SU-DHL-6 (cell line): ENCODE results near the gene UBE3C.

Source experiments
- H2AFZ ChIP-seq: fragments of 200-600 bp; sonication (generic); 2 replicates; pipeline ENCODE4 v1.6.1; 2014; ENCODE audit warnings: low read depth, mild to moderate bottlenecking, moderate library complexity, mixed read lengths, antibody characterized with exemption, low read length; ENCODE audit not compliant: severe bottlenecking
- H3F3A ChIP-seq: fragments of 200-600 bp; shearing (Covaris generic); 2 replicates; pipeline ENCODE4 v1.6.0; 2016; ENCODE audit warnings: antibody characterized with exemption, mild to moderate bottlenecking; ENCODE audit not compliant: insufficient read depth
- H3K27ac ChIP-seq: fragments of 200-600 bp; sonication (generic); 2 replicates; pipeline ENCODE4 v1.5.1; 2016; ENCODE audit warnings: low read depth, mild to moderate bottlenecking, low read length, moderate library complexity, mixed read lengths
- H3K27me3 ChIP-seq: fragments of 200-600 bp; sonication (generic), shearing (Covaris generic); 2 replicates; pipeline ENCODE4 v1.6.0; 2014; ENCODE audit warnings: mild to moderate bottlenecking, low read length
- H3K36me3 ChIP-seq: fragments of 200-600 bp; sonication (generic); 2 replicates; pipeline ENCODE4 v1.6.1; 2014; ENCODE audit warnings: mild to moderate bottlenecking, low read length, mixed read lengths
- H3K4me2 ChIP-seq: fragments of 300-600, 200-600 bp; shearing (Covaris generic), sonication (generic); 2 replicates; pipeline ENCODE4 v1.6.0; 2014; ENCODE audit warnings: low read length, low read depth, mild to moderate bottlenecking; ENCODE audit not compliant: poor library complexity, severe bottlenecking
- H3K4me3 ChIP-seq: fragments of 200-600 bp; sonication (generic); 2 replicates; pipeline ENCODE4 v1.5.1; 2014; ENCODE audit warnings: antibody characterized with exemption, low read length, mild to moderate bottlenecking, mixed read lengths; ENCODE audit not compliant: insufficient read depth, poor library complexity, severe bottlenecking
- H3K79me2 ChIP-seq: fragments of 200-600 bp; sonication (generic); 2 replicates; pipeline ENCODE4 v1.6.1; 2014; ENCODE audit warnings: mild to moderate bottlenecking, low read length, moderate library complexity; ENCODE audit not compliant: insufficient read depth
- H3K9ac ChIP-seq: fragments of 200-600 bp; sonication (generic); 2 replicates; pipeline ENCODE4 v1.7.0; 2014; ENCODE audit warnings: mild to moderate bottlenecking, low read length
- H3K9me2 ChIP-seq: fragments of 200-600 bp; sonication (generic); replicated peaks from 2 replicates; pipeline ENCODE4 v1.6.1; 2014; ENCODE audit warnings: low read length; ENCODE audit not compliant: insufficient read depth
- H3K9me3 ChIP-seq: fragments of 200-600 bp; sonication (generic); 2 replicates; pipeline ENCODE4 v1.6.1; 2014; ENCODE audit warnings: low read length, mixed read lengths; ENCODE audit not compliant: insufficient read depth
- H4K20me1 ChIP-seq: fragments of 200-600 bp; sonication (generic); 2 replicates; pipeline ENCODE4 v1.6.1; 2014; ENCODE audit warnings: low read depth, mild to moderate bottlenecking, antibody characterized with exemption, low read length, moderate library complexity, mixed read lengths
- EZH2phosphoT487 ChIP-seq: fragments of 200-600 bp; sonication (generic), shearing (Covaris generic); conservative IDR thresholded peaks from 2 replicates; pipeline ENCODE4 v1.6.1; 2018; ENCODE audit warnings: mild to moderate bottlenecking, antibody characterized with exemption, low read length, moderate library complexity, mixed read lengths
- TF ChIP-seq, protein P1 (sequence below): fragments of 200-600 bp; sonication (generic); IDR thresholded peaks from one replicate; pipeline ENCODE4 v1.5.1; 2017; ENCODE audit warnings: antibody characterized with exemption, mild to moderate bottlenecking, low read length, moderate library complexity; ENCODE audit not compliant: insufficient read depth, poor library complexity, severe bottlenecking

UBE3C gene

GRCh38 chr7:157299613-157300368 is 161.1 kb downstream of the UBE3C start:
- Histone ChIP-seq H3K9ac (no peak overlapping the region), H3K36me3 (no peaks in the 10 kb centered on the region), H3K9me3 (no peaks in the 10 kb centered on the region), H3F3A (no peaks in the 10 kb centered on the region), H3K27me3 (no peaks in the 10 kb centered on the region), H3K79me2 (no peaks in the 10 kb centered on the region), H3K4me2 (no peak overlapping the region), H4K20me1 (no peaks in the 10 kb centered on the region), H3K9me2 (no peaks in the 10 kb centered on the region), H3K4me3 (no peak overlapping the region), H3K27ac (no peak overlapping the region), H2AFZ (no peak overlapping the region)
- TF ChIP-seq, protein P1, sequence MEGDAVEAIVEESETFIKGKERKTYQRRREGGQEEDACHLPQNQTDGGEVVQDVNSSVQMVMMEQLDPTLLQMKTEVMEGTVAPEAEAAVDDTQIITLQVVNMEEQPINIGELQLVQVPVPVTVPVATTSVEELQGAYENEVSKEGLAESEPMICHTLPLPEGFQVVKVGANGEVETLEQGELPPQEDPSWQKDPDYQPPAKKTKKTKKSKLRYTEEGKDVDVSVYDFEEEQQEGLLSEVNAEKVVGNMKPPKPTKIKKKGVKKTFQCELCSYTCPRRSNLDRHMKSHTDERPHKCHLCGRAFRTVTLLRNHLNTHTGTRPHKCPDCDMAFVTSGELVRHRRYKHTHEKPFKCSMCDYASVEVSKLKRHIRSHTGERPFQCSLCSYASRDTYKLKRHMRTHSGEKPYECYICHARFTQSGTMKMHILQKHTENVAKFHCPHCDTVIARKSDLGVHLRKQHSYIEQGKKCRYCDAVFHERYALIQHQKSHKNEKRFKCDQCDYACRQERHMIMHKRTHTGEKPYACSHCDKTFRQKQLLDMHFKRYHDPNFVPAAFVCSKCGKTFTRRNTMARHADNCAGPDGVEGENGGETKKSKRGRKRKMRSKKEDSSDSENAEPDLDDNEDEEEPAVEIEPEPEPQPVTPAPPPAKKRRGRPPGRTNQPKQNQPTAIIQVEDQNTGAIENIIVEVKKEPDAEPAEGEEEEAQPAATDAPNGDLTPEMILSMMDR, result no peak
- no peak for TF ChIP-seq EZH2phosphoT487

- H3K9ac ChIP-seq, result no peak overlapping the region
- no peak overlapping the region for H3K4me3 ChIP-seq
- H3K9me3 ChIP-seq, result no peaks in the 10 kb centered on the region
- H3K27me3 ChIP-seq, result no peaks in the 10 kb centered on the region
- H3K4me2 ChIP-seq, result no peak overlapping the region
- TF ChIP-seq, protein P1, result no peak
- TF ChIP-seq EZH2phosphoT487, result no peak
- H3K36me3 ChIP-seq, result no peaks in the 10 kb centered on the region
- no peaks in the 10 kb centered on the region for H3K9me2 ChIP-seq
- no peaks in the 10 kb centered on the region for H4K20me1 ChIP-seq
- H2AFZ ChIP-seq, result no peak overlapping the region
- no peak overlapping the region for H3K27ac ChIP-seq
- H3F3A ChIP-seq, result no peaks in the 10 kb centered on the region
- H3K79me2 ChIP-seq, result no peaks in the 10 kb centered on the region
Observed at GRCh38 chr7:157300369-157300825, 161.7 kb downstream of the UBE3C start.

DNA sequence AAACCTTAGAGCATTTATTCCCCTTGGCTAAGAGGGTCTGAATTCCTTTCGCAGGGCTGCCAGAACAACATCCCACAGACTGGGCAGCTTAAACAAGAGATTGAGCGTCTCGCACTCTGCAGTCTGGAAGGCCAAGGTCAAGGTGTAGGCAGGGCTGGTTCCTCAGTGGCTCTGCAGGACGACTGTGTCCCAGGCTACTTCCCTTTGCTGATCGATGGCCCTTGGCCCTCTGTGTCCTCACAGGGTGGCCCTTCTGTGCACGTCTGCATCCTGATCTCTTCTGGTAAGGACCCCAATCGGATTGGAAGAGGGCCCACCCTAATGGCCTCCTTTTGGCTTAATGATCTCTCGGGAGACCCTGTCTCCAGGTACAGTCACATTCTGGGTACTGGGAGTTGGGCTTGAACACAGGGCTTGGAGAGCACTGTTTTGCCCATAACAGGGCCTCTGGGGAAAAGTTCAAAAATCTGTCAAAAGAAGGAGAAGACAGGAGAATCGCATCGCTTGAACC is 162.9 kb downstream of the UBE3C start:
- Histone ChIP-seq H3K79me2 (no peaks in the 10 kb centered on the region), H3K27ac (no peak overlapping the region), H3K36me3 (no peaks in the 10 kb centered on the region), H2AFZ (peak overlapping the region; percentile 62), H3K9ac (peak overlapping the region; percentile 6; the same call in 1 of the 2 replicates), H3K4me2 (no peak overlapping the region), H3K9me3 (no peaks in the 10 kb centered on the region), H3K27me3 (no peaks in the 10 kb centered on the region), H3F3A (no peaks in the 10 kb centered on the region), H4K20me1 (no peaks in the 10 kb centered on the region), H3K9me2 (no peaks in the 10 kb centered on the region), H3K4me3 (no peak overlapping the region)
- TF ChIP-seq, protein P1, result no peak
- TF ChIP-seq EZH2phosphoT487, result no peak
